ENCODE measurements around the gene ATF5. TPM values are rescaled to one million over a fixed set of nuclear protein-coding genes. Genes with fewer than 3 reads are reported as not detected.

The ATF5 gene
- total and polyA plus RNA-seq, 10 of the 15 experiments (the other 5 are each of a cell fraction or from before 2014, with no cell fraction given), result 9.1 to 133 (median 24.0) TPM

- no peak for ATAC-seq
- 64% methylated on average over 12 of the region's 12 CpGs for WGBS (ENCODE audit: insufficient coverage, insufficient replicate concordance, low lambda C conversion rate, missing lambda C conversion rate)
- no peak overlapping the region for H3K4me2 ChIP-seq (ENCODE audit: control insufficient read depth, insufficient read depth)
Observed at GRCh38 chr19:49971991-49972411, 43.0 kb downstream of the ATF5 start.

More at GRCh38 chr19:49971991-49972411, 43.0 kb downstream of the ATF5 start:
- DNase-seq (ENCODE audit: low read depth, low spot score), result no peak
- no peak overlapping the region for H3K27ac ChIP-seq (ENCODE audit: control insufficient read depth, insufficient read depth)
- H3K9me3 ChIP-seq (replicated peaks; ENCODE audit: control insufficient read depth, insufficient read depth, low read length), result no peaks in the 10 kb centered on the region
- TF ChIP-seq SIX5 (IDR thresholded peaks at IDR 0.05; ENCODE audit: low read depth, low read length, severe bottlenecking) (no peak), KAT2A (conservative IDR thresholded peaks at IDR 0.05; ENCODE audit: control insufficient read depth, low read depth, low read length) (no peak), RELB (IDR thresholded peaks at IDR 0.05; ENCODE audit: low read depth) (no peak), FOS (IDR thresholded peaks at IDR 0.05; ENCODE audit: borderline replicate concordance, extremely low read depth, insufficient read length) (no peak), BRCA1 (IDR thresholded peaks at IDR 0.05; ENCODE audit: low read depth, low read length) (no peak), SMAD1 (IDR thresholded peaks at IDR 0.05; ENCODE audit: low read depth, partially characterized antibody) (no peak), SP1 (IDR thresholded peaks at IDR 0.05; ENCODE audit: low read depth, low read length) (no peak), NFXL1 (IDR thresholded peaks at IDR 0.05; ENCODE audit: borderline replicate concordance) (no peak), EGR1 (IDR thresholded peaks at IDR 0.05; ENCODE audit: borderline replicate concordance in 1 of 2, low read depth in 2 of 2, low read length in 2 of 2) (no peak), CHD2 (IDR thresholded peaks at IDR 0.05; ENCODE audit: borderline replicate concordance, low read depth, low read length) (no peak), MTA3 (IDR thresholded peaks at IDR 0.05; ENCODE audit: borderline replicate concordance, low read length) (no peak)
- no peak overlapping the region for H2AFZ ChIP-seq (ENCODE audit: control insufficient read depth, low read depth, low read length)
- H3K4me1 ChIP-seq (ENCODE audit: control insufficient read depth, insufficient read depth, low read length), result no peaks in the 10 kb centered on the region
- H3K36me3 ChIP-seq (ENCODE audit: control insufficient read depth in 2 of 2, insufficient read depth in 2 of 2, low read length in 1 of 2), result no peaks in the 10 kb centered on the region
- H3K27me3 ChIP-seq (replicated peaks in 1 of 2; ENCODE audit: control insufficient read depth in 2 of 2, insufficient read depth in 2 of 2, low read length in 1 of 2), result no peaks in the 10 kb centered on the region
- H4K20me1 ChIP-seq (ENCODE audit: control insufficient read depth, insufficient read depth), result no peaks in the 10 kb centered on the region
- ChIA-PET SMC1A (ENCODE audit: uncharacterized antibody, unreplicated experiment) (no interaction called here), POLR2A (interaction anchor here (0.6 kb wide), 1 partner anchor 129 kb away, joined by 8 read pairs; no protein-coding TSS in a partner anchor), CTCF (no interaction called here), RAD21 (ENCODE audit: unreplicated experiment) (no interaction called here)
- H3K79me2 ChIP-seq (ENCODE audit: control insufficient read depth, insufficient read depth, low read length), result no peaks in the 10 kb centered on the region
- no peak overlapping the region for H3K4me3 ChIP-seq
- intact Hi-C loops (cut with micrococcal nuclease; ENCODE audit: unreplicated experiment) (no loop called here), in situ Hi-C loops (cut with MboI) (no loop called here)
- no peak for FAIRE-seq
- BruUV-seq (replicated peaks), result no TSS peak
- H3K9ac ChIP-seq (ENCODE audit: control insufficient read depth, insufficient read depth, low read length), result no peak overlapping the region
